Neural cell (in vitro differentiated cells): ENCODE data around the gene GLI3. TPM values are rescaled to one million over a fixed set of nuclear protein-coding genes. Genes with fewer than 3 reads are reported as not detected.

Experiments used
- H2AFZ ChIP-seq: fragments of 200-600, 300-800 bp; sonication (generic), shearing (Covaris generic); 2 replicates; pipeline ENCODE4 v1.6.0; 2014; ENCODE audit warnings: low read depth, mild to moderate bottlenecking, antibody characterized with exemption, low read length, moderate library complexity
- H3F3A ChIP-seq: fragments of 200-600 bp; shearing (Covaris generic); 2 replicates; pipeline ENCODE4 v1.6.1; 2016; ENCODE audit warnings: mild to moderate bottlenecking, moderate library complexity, mixed read lengths, antibody characterized with exemption, low read length; ENCODE audit not compliant: insufficient read depth, poor library complexity, severe bottlenecking
- H3K27ac ChIP-seq: fragments of 200-600, 300-800 bp; sonication (generic), shearing (Covaris generic); 2 replicates; pipeline ENCODE4 v1.5.1; 2014; ENCODE audit warnings: mild to moderate bottlenecking, low read length, moderate library complexity
- H3K27me3 ChIP-seq: fragments of 300-800, 200-600 bp; sonication (generic), shearing (Covaris generic); 2 replicates; pipeline ENCODE4 v1.6.0; 2014; ENCODE audit warnings: mild to moderate bottlenecking, low read depth, low read length, moderate library complexity; ENCODE audit not compliant: insufficient read depth
- H3K36me3 ChIP-seq: fragments of 300-800, 200-600 bp; sonication (generic), shearing (Covaris generic); 2 replicates; pipeline ENCODE4 v1.5.1; 2014; ENCODE audit warnings: mild to moderate bottlenecking, antibody characterized with exemption, low read length, moderate library complexity; ENCODE audit not compliant: insufficient read depth
- H3K4me2 ChIP-seq: fragments of 300-800, 200-600 bp; sonication (generic), shearing (Covaris generic); 2 replicates; pipeline ENCODE4 v1.6.0; 2014; ENCODE audit warnings: mild to moderate bottlenecking, low read length
- H3K4me3 ChIP-seq: fragments of 300-800, 200-600 bp; sonication (generic), shearing (Covaris generic); 2 replicates; pipeline ENCODE4 v1.5.1; 2014; ENCODE audit warnings: mild to moderate bottlenecking, low read length, moderate library complexity
- H3K79me2 ChIP-seq: fragments of 200-600 bp; shearing (Covaris generic); replicated peaks from 2 replicates; pipeline ENCODE4 v1.6.0; 2014; ENCODE audit warnings: mild to moderate bottlenecking, low read length, moderate library complexity; ENCODE audit not compliant: insufficient read depth
- H3K9ac ChIP-seq: fragments of 300-800, 200-600 bp; sonication (generic), shearing (Covaris generic); 2 replicates; pipeline ENCODE4 v1.6.1; 2016; ENCODE audit warnings: mild to moderate bottlenecking, low read length, mixed read lengths
- H3K9me2 ChIP-seq: fragments of 200-600 bp; shearing (Covaris generic); 2 replicates; pipeline ENCODE4 v1.6.1; 2016; ENCODE audit warnings: mild to moderate bottlenecking, low read length, mixed read lengths; ENCODE audit not compliant: insufficient read depth
- H3K9me3 ChIP-seq: fragments of 200-600, 300-800 bp; sonication (generic), shearing (Covaris generic); 2 replicates; pipeline ENCODE4 v1.6.1; 2016; ENCODE audit warnings: mild to moderate bottlenecking, mixed run types, low read length, moderate library complexity, mixed read lengths
- H4K20me1 ChIP-seq: fragments of 200-600 bp; shearing (Covaris generic); 2 replicates; pipeline ENCODE4 v1.6.1; 2016; ENCODE audit warnings: mild to moderate bottlenecking, mixed run types; ENCODE audit not compliant: insufficient read depth
- EP300 ChIP-seq: fragments of 450-650 bp; conservative IDR thresholded peaks from 2 replicates; pipeline ENCODE4 v1.6.1; 2014; ENCODE audit warnings: antibody characterized with exemption, mild to moderate bottlenecking, moderate library complexity; ENCODE audit not compliant: poor library complexity, severe bottlenecking
- EZH2 ChIP-seq: fragments of 200-600, 300-800 bp; shearing (Covaris generic), sonication (generic); IDR thresholded peaks from 2 replicates; pipeline ENCODE4 v1.6.1; 2014; ENCODE audit warnings: antibody characterized with exemption, low read length, borderline replicate concordance, mild to moderate bottlenecking; ENCODE audit not compliant: insufficient read depth, poor library complexity, severe bottlenecking
- MXI1 ChIP-seq: fragments of 450-650 bp; conservative IDR thresholded peaks from 2 replicates; pipeline ENCODE4 v1.6.1; 2014; ENCODE audit warnings: antibody characterized with exemption, mild to moderate bottlenecking; ENCODE audit not compliant: poor library complexity, severe bottlenecking
- POLR2AphosphoS5 ChIP-seq: IDR thresholded peaks from 2 replicates; pipeline ENCODE4 v1.6.1; 2012
- RAD21 ChIP-seq: fragments of 450-650 bp; conservative IDR thresholded peaks from 2 replicates; pipeline ENCODE4 v1.6.1; 2014; ENCODE audit warnings: antibody characterized with exemption, mild to moderate bottlenecking, moderate library complexity
- REST ChIP-seq: IDR thresholded peaks from 2 replicates; pipeline ENCODE4 v1.6.1; 2012; ENCODE audit warnings: borderline replicate concordance
- SMC3 ChIP-seq: fragments of 450-650 bp; conservative IDR thresholded peaks from 2 replicates; pipeline ENCODE4 v1.6.1; 2014; ENCODE audit warnings: antibody characterized with exemption, mild to moderate bottlenecking, moderate library complexity; ENCODE audit not compliant: poor library complexity
- TAF1 ChIP-seq: IDR thresholded peaks from 2 replicates; pipeline ENCODE4 v1.6.1; 2012; ENCODE audit warnings: low read depth
- polyA plus RNA-seq: library from polyadenylated mRNA; depleted of rRNA; stranded (reverse); fragments of >200 nt; gene quantifications from 2 replicates; pipeline ENCODE4 v1.2.3, GENCODE V29; 2014
- TF ChIP-seq, protein P1 (sequence below): fragments of 450-650 bp; IDR thresholded peaks from 2 replicates; pipeline ENCODE4 v1.5.1; 2014; ENCODE audit warnings: antibody characterized with exemption, mild to moderate bottlenecking, moderate library complexity; ENCODE audit not compliant: poor library complexity, severe bottlenecking

Gene GLI3
- polyA plus RNA-seq, 1 donor from 2014 or later = 0.19 TPM

GRCh38 chr7:42126475-42127231 is 110.4 kb downstream of the GLI3 start:
- Histone ChIP-seq H3K27ac (no peak overlapping the region), H3K9me3 (no peaks in the 10 kb centered on the region), H3K9me2 (no peaks in the 10 kb centered on the region), H3K4me3 (no peak overlapping the region), H3K4me2 (no peak overlapping the region), H3F3A (no peaks in the 10 kb centered on the region), H4K20me1 (no peaks in the 10 kb centered on the region), H3K9ac (no peak overlapping the region), H2AFZ (no peak overlapping the region), H3K36me3 (no peaks in the 10 kb centered on the region), H3K79me2 (peaks cover 100% of the 10 kb centered on the region), H3K27me3 (no peaks in the 10 kb centered on the region)
- TF ChIP-seq REST (no peak), POLR2AphosphoS5 (no peak), MXI1 (no peak), EZH2 (no peak), EP300 (no peak), SMC3 (no peak), TAF1 (no peak), RAD21 (no peak)
- TF ChIP-seq, protein P1, sequence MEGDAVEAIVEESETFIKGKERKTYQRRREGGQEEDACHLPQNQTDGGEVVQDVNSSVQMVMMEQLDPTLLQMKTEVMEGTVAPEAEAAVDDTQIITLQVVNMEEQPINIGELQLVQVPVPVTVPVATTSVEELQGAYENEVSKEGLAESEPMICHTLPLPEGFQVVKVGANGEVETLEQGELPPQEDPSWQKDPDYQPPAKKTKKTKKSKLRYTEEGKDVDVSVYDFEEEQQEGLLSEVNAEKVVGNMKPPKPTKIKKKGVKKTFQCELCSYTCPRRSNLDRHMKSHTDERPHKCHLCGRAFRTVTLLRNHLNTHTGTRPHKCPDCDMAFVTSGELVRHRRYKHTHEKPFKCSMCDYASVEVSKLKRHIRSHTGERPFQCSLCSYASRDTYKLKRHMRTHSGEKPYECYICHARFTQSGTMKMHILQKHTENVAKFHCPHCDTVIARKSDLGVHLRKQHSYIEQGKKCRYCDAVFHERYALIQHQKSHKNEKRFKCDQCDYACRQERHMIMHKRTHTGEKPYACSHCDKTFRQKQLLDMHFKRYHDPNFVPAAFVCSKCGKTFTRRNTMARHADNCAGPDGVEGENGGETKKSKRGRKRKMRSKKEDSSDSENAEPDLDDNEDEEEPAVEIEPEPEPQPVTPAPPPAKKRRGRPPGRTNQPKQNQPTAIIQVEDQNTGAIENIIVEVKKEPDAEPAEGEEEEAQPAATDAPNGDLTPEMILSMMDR = no peak

GRCh38 chr7:42125321-42125720 is 111.7 kb downstream of the GLI3 start:
- TF ChIP-seq RAD21 (no peak), REST (no peak), EZH2 (no peak), MXI1 (no peak), TAF1 (no peak), POLR2AphosphoS5 (no peak), SMC3 (no peak), EP300 (no peak)
- TF ChIP-seq, protein P1 = no peak
- no peak overlapping the region for H3K27ac ChIP-seq

More at GRCh38 chr7:42125321-42125720, 111.7 kb downstream of the GLI3 start:
- Histone ChIP-seq H3F3A (no peaks in the 10 kb centered on the region), H3K27me3 (no peaks in the 10 kb centered on the region), H3K9ac (no peak overlapping the region), H3K36me3 (no peaks in the 10 kb centered on the region), H2AFZ (no peak overlapping the region), H4K20me1 (no peaks in the 10 kb centered on the region), H3K9me2 (no peaks in the 10 kb centered on the region), H3K4me2 (no peak overlapping the region), H3K79me2 (peaks cover 100% of the 10 kb centered on the region), H3K9me3 (no peaks in the 10 kb centered on the region), H3K4me3 (no peak overlapping the region)
